G401.6 (cell line): ENCODE measurements around the gene GSK3B.
"Not testable (repeated sequence)": the region's sequence is repeated elsewhere in the genome, so short reads cannot be mapped to it uniquely, and the experiment has no call there.

Experiments
- FAIRE-seq: peaks from 2 replicates; lab custom pipeline; 2012; peaks lifted over from hg19 to GRCh38; lab: Jason Lieb, UNC

GSK3B gene

DNA sequence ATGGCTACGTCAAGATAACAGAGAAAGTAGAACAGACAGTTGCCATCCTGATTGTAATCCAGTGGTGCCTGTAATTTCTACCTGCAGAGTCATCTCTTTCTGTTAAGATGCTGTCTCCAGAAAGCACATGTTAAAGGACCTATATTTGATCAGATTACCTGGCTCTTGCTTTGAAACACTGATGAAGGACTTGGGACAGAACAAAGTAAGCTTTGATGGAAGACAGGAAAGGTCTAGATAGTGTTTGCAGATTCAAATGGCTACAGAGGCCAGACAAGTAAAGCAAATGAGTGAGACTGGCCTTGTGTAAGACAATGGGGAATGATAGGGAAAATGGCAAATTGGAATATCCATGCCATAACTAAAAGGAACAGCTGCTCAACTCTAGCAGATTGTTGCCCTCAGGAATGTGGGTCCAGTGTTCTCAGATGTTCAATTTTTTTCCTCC is 1.8 kb upstream of the GSK3B start:
- no peak for FAIRE-seq

GRCh38 chr3:120095226-120095978 is 1.2 kb upstream of the GSK3B start:
- FAIRE-seq, result peak; percentile 91

GRCh38 chr3:120094776-120095225 is 554 bp upstream of the GSK3B start:
- peak; percentile 100 for FAIRE-seq

DNA sequence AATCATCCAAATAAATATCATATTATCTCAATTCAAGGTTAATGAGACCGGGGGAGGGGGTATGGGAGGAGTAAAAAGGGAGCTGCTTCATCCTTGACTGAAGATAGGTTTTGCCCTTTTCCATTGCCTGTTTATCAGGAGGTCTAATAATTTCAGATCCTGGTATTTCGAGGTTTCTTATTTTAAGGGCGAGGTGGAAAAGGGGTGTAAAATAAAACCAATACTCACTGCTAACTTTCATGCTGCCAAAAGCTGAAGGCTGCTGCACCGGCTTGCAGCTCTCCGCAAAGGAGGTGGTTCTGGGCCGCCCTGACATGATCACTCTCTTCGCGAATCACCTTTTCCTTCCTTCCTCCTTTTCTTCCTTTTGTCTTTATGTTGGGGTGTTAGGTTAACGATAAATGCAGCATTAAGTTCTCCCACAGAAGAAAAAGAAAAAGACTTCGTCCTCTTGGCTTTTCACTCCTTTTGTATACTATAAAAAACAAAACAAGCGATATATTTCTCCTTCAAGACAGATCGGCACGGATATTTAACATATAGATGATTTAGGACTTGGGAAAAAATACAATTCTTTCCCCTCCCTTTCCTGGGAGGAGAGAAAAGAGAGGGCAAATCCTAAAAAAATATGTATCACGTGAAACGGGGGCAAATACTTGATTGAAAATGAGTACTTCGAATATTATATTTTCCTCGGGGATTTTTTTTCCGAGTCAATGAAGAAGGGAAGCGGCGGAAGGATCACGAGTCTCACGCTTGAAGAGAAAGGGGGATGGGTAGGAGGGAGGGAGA is 932 bp downstream of the GSK3B start:
- FAIRE-seq, result no peak

GRCh38 chr3:120092474-120092873 is 1.8 kb downstream of the GSK3B start:
- FAIRE-seq, result no peak

GRCh38 chr3:120090422-120090821 is 3.8 kb downstream of the GSK3B start:
- FAIRE-seq, result no peak

DNA sequence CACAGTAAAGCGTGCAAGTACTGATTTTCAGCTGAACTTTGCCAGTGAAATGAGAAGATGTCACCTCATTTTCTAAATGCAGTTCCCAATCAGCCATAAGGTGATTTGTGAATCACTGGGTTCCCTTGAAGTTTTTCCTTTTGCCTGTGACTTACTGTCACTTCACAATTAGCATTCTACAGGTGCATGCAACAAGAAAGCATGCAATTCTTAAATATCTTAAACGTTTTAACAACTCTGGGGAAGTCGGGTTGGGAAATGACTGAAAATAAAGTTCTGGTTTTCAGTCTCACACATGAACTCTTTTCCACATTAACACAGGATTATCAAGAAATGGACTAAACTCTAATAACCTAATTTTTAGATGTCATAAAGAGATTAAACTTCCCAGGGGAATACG is 5.2 kb downstream of the GSK3B start:
- no peak for FAIRE-seq

- no peak for FAIRE-seq
These were observed 5.6 kb downstream of the GSK3B start for GRCh38 chr3:120088622-120089021.

DNA sequence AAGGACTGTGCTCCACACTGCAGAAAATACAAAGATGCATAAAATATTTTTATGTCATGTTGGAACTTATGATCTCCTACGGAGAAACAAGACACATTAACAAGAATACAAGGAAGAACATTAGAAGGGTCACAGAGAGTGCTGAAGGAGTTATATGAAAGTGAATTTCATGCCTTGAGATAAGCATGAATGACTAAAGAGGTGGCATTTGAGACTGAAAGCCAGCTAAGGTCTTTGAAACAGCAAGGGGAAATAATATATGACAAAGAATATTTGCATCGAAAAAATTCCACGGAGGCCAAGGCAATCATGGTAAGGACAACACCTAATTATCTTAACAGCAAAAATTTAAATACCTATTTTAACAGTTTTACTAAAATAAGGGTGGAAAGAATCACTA is 12.5 kb downstream of the GSK3B start:
- no peak for FAIRE-seq

- FAIRE-seq, result no peak
These were observed 13.4 kb downstream of the GSK3B start for GRCh38 chr3:120080836-120081235.

- no peak for FAIRE-seq
These were observed 16.5 kb downstream of the GSK3B start for GRCh38 chr3:120077731-120078130.

- no peak for FAIRE-seq
These were observed 21.3 kb downstream of the GSK3B start for GRCh38 chr3:120072867-120073525.

DNA sequence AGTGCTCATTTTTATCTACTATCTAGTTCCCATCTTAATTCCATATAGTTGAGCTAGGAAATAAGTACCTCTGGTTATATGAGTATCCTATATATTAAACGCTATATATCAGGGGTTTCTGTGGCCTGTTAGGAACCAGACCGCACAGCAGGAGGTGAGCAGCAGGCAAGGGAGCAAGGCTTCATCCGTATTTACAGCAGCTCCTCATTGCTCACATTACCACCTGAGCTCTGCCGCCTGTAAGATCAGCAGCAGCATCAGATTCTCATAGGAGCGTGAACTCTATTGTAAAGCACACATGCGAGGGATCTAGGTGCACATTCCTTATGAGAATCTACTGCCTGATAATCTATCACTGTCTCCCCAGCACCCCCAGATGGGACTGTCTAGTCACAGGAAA is 23.0 kb downstream of the GSK3B start:
- no peak for FAIRE-seq

- no peak for FAIRE-seq
These were observed 23.8 kb downstream of the GSK3B start for GRCh38 chr3:120070263-120070981.

DNA sequence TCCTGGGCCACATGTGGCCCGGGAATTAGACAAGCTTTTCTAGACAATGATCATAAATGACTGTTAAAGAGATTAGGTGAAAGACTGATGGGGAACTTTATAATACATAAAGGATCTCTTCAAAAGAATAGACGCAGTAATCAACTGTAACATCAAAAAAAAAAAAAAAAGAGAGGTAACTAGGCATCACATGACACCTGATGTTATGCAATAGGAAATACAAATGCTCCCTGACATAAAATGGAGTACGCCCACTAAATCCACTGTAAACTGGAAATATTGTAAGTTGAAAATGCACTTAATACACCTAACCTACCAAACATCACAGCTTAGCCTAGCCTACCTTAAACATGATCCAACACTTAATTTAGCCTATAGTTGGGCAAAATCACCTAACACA is 27.2 kb downstream of the GSK3B start:
- no peak for FAIRE-seq

DNA sequence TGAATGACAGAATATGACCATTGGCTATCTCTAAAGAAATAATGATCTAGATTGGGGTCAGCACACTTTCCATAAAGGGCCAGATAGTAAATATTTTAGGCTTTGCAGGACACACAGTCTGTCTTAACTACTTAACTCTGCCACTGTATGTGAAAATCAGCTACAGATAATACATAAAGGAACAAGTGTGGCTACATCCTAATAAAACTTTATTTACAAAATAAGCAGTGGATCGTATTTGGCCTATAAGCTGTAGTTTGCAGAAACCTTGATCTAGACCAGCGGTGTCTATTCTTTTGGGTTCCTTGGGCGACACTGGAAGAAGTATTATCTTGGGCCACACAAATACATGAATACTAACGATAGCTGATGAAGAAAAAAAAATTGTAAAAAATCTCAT is 27.6 kb downstream of the GSK3B start:
- no peak for FAIRE-seq

DNA sequence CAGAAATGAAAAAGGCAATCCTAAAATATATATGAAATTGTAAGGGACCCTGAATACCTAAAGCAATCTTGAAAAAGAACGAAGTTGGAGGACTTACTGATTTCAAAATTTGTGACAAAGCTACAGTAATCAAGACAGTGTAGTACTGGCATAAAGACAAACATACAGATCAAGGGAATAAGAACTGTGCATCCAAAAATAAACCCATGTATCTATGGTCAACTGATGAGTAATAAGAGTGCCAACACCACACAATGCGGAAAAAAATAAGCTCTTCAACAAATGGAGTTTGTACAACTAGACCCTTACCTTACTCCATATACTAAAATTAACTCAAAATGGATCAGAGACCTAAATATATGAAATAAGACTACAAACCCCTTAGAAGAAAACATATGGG is 29.6 kb downstream of the GSK3B start:
- FAIRE-seq, result no peak

DNA sequence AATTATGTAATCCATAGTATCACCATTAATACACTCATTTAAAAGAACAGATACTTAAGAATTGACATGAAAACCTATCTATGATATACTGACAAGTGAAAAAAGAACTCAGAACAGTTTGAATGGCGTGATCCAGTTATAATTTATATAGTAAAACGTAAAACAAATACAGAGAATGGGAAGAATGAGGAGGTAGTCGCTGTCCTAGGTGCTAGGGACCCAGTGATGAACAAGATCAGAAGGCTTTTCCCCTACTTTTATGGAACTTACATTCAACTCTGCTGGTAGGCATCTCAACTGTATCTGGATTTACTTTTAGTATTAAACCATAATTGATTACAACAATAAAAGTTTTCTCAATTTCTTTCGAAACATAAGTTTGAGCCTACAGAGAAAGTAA is 31.8 kb downstream of the GSK3B start:
- FAIRE-seq, result no peak

DNA sequence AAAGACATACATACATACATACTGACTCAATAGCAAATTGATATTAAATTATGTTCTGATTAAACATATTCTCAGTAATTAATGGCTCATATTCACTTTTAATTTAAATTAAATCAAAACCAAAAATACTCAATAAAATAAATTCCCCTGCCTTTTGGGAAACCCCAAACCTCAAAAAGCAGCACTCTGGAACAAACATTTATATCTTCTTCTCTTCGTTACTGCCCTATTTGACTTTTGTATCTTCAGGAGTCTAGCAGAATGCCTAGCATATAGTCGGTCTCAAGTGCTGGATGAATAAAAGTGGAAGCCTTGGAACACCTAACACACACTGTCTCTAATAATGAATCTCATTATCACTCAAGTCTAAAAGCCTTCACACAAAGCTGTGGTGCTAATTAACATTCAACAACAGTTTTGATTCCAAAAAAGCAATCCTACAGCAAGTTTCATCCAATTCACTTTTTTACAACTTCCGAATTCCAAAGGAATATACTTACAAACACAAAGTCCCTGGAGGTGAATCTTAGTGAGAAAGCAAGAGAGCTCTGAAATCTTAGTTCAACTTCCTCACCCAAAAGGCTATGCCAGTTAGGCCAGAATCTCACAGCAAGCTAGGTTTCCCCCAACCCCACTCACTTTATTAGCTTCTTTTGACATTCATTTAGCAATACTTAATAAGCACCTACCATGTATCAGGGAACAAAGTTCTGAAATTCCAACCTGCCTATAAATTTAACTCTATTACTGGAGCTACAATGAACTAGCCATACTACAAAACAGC is 35.0 kb downstream of the GSK3B start:
- FAIRE-seq, result no peak

- no peak for FAIRE-seq
These were observed 36.6 kb downstream of the GSK3B start for GRCh38 chr3:120057626-120058025.

DNA sequence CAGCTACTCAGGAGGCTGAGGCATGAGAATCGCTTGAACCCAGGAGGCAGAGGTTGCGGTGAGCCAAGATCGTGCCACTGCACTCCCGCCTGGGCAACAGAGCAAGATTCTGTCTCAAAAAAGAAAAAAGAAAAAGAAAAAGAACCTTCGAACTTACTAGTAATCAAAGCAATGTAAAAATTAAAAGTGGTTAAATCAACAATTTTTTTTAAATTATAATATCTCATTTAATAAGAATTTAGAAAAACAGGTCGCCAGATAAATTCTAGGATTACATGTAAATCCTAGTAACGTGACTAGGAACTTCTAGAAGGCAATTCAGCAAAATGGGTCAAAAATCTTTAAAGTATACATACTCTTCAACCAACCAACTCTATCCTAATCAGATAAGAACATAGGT is 37.2 kb downstream of the GSK3B start:
- peak; percentile 58 for FAIRE-seq

GRCh38 chr3:120053647-120054046 is 40.6 kb downstream of the GSK3B start:
- not testable (repeated sequence) for FAIRE-seq
